Trophoblast cell (in vitro differentiated cells and primary cell): ENCODE results near the gene COASY.
"Not testable (repeated sequence)": the region's sequence is repeated elsewhere in the genome, so short reads cannot be mapped to it uniquely, and the experiment has no call there.

Source experiments
- DNase-seq, 2 donors: peaks; one replicate each; pipeline ENCODE4 v3.0.0-alpha.2; 2016
- H2AFZ ChIP-seq: 2 replicates; pipeline ENCODE4 v1.6.1; 2013; ENCODE audit warnings: low read length, moderate library complexity, mild to moderate bottlenecking; ENCODE audit not compliant: insufficient read depth, poor library complexity
- H2AK5ac ChIP-seq: 2 replicates; pipeline ENCODE4 v1.6.1; 2013; ENCODE audit warnings: mild to moderate bottlenecking, low read length
- H2BK120ac ChIP-seq: 2 replicates; pipeline ENCODE4 v1.6.1; 2013; ENCODE audit warnings: low read length, mild to moderate bottlenecking, moderate library complexity; ENCODE audit not compliant: insufficient read depth, poor library complexity
- H2BK12ac ChIP-seq: 2 replicates; pipeline ENCODE4 v1.6.1; 2013; ENCODE audit warnings: mild to moderate bottlenecking, low read length, moderate library complexity
- H2BK5ac ChIP-seq: 2 replicates; pipeline ENCODE4 v1.6.1; 2013; ENCODE audit warnings: low read length, low read depth, moderate library complexity, mild to moderate bottlenecking; ENCODE audit not compliant: poor library complexity
- H3K14ac ChIP-seq: 2 replicates; pipeline ENCODE4 v1.6.1; 2013; ENCODE audit warnings: mild to moderate bottlenecking, low read length
- H3K18ac ChIP-seq: 2 replicates; pipeline ENCODE4 v1.6.1; 2013; ENCODE audit warnings: mild to moderate bottlenecking, low read length
- H3K23ac ChIP-seq: 2 replicates; pipeline ENCODE4 v1.6.1; 2013; ENCODE audit warnings: low read length
- H3K27ac ChIP-seq: 2 replicates; pipeline ENCODE4 v1.5.1; 2013; ENCODE audit warnings: low read depth, mild to moderate bottlenecking, inconsistent platforms, low read length, moderate library complexity
- H3K27me3 ChIP-seq: 2 replicates; pipeline ENCODE4 v1.6.1; 2013; ENCODE audit warnings: inconsistent platforms, mild to moderate bottlenecking, low read length, moderate library complexity; ENCODE audit not compliant: insufficient read depth
- H3K36me3 ChIP-seq, 2 experiments: 1 replicate in 1 of 2; 2 replicates in 1 of 2; pipeline ENCODE4 v1.6.1; 2013; ENCODE audit warnings: low read length in 2 of 2, mild to moderate bottlenecking in 2 of 2, moderate library complexity in 1 of 2; ENCODE audit not compliant: insufficient read depth in 2 of 2, control insufficient read depth in 1 of 2
- H3K4ac ChIP-seq: 2 replicates; pipeline ENCODE4 v1.6.1; 2013; ENCODE audit warnings: low read depth, mild to moderate bottlenecking, low read length, moderate library complexity
- H3K4me1 ChIP-seq, 2 experiments: 1 replicate in 1 of 2; 2 replicates in 1 of 2; pipeline ENCODE4 v1.6.1; 2013; ENCODE audit warnings: low read length in 2 of 2, mild to moderate bottlenecking in 2 of 2, moderate library complexity in 1 of 2; ENCODE audit not compliant: insufficient read depth in 2 of 2, control insufficient read depth in 1 of 2
- H3K4me2 ChIP-seq: 2 replicates; pipeline ENCODE4 v1.6.1; 2013; ENCODE audit warnings: inconsistent platforms, mild to moderate bottlenecking, low read length, moderate library complexity
- H3K4me3 ChIP-seq: 2 replicates; pipeline ENCODE4 v1.5.1; 2013; ENCODE audit warnings: mild to moderate bottlenecking, low read depth, low read length, inconsistent platforms
- H3K79me1 ChIP-seq: one replicate; pipeline ENCODE4 v1.6.1; 2013; ENCODE audit warnings: low read length
- H3K79me2 ChIP-seq: 2 replicates; pipeline ENCODE4 v1.6.1; 2013; ENCODE audit warnings: low read length, mild to moderate bottlenecking; ENCODE audit not compliant: control insufficient read depth, insufficient read depth, poor library complexity
- H3K9ac ChIP-seq: 2 replicates; pipeline ENCODE4 v1.6.1; 2013; ENCODE audit warnings: mild to moderate bottlenecking, low read length
- H3K9me3 ChIP-seq: 2 replicates; pipeline ENCODE4 v1.6.1; 2013; ENCODE audit warnings: low read depth, mild to moderate bottlenecking, control low read depth, inconsistent platforms, low read length; ENCODE audit not compliant: insufficient read depth
- H4K12ac ChIP-seq: 2 replicates; pipeline ENCODE4 v1.6.1; 2013; ENCODE audit warnings: low read depth, mild to moderate bottlenecking, low read length, moderate library complexity
- H4K8ac ChIP-seq: 2 replicates; pipeline ENCODE4 v1.6.1; 2013; ENCODE audit warnings: low read depth, mild to moderate bottlenecking, low read length, moderate library complexity
- H4K91ac ChIP-seq: one replicate; pipeline ENCODE4 v1.6.1; 2013; ENCODE audit warnings: low read depth, mild to moderate bottlenecking, low read length, moderate library complexity
- WGBS: extraction: QIAGEN DNeasy Blood & Tissue Kit; methylation state at CpG from one replicate; pipeline ENCODE4 v1.1.7; 2013; ENCODE audit warnings: missing lambda C conversion rate; ENCODE audit not compliant: insufficient read length, insufficient coverage; ENCODE audit errors: extremely low coverage; 5-methylcytosine and 5-hydroxymethylcytosine counted together

COASY gene

DNA sequence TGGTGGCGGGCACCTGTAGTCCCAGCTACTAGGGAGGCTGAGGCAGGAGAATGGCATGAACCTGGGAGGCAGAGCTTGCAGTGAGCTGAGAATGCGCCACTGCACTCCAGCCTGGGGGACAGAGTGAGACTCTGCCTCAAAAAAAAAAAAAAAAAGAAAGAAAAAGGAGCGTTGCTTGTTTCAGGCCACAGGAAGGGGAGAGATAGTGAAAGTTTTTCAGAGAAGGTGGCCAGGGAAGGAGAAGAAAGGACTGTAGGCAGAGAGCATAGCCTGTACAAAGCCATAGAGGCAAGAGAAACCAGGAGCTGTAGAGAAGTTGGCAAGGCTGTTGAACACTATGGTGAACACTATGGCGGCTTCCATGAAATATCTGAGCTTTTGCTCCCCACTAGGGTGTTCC lies 21.4 kb upstream of the COASY start:
- H3K14ac ChIP-seq, H3K27ac ChIP-seq, H3K18ac ChIP-seq, H2AK5ac ChIP-seq, H2AFZ ChIP-seq, H3K4ac ChIP-seq, H3K27me3 ChIP-seq, H3K79me2 ChIP-seq, H4K91ac ChIP-seq, H4K8ac ChIP-seq, H3K4me3 ChIP-seq, H2BK12ac ChIP-seq, H3K9ac ChIP-seq, H3K9me3 ChIP-seq, H2BK5ac ChIP-seq, H2BK120ac ChIP-seq, H3K23ac ChIP-seq, H3K4me2 ChIP-seq, H4K12ac ChIP-seq, DNase-seq: not testable (repeated sequence)
- Histone ChIP-seq H3K36me3 (peaks cover 25 to 29% of the 10 kb centered on the region in 2 experiments), H3K79me1 (peaks cover 14% of the 10 kb centered on the region), H3K4me1 (peaks cover 14 to 18% of the 10 kb centered on the region in 2 experiments)
- WGBS, result no CpG with 5 or more reads among the region's 4 CpGs

DNA sequence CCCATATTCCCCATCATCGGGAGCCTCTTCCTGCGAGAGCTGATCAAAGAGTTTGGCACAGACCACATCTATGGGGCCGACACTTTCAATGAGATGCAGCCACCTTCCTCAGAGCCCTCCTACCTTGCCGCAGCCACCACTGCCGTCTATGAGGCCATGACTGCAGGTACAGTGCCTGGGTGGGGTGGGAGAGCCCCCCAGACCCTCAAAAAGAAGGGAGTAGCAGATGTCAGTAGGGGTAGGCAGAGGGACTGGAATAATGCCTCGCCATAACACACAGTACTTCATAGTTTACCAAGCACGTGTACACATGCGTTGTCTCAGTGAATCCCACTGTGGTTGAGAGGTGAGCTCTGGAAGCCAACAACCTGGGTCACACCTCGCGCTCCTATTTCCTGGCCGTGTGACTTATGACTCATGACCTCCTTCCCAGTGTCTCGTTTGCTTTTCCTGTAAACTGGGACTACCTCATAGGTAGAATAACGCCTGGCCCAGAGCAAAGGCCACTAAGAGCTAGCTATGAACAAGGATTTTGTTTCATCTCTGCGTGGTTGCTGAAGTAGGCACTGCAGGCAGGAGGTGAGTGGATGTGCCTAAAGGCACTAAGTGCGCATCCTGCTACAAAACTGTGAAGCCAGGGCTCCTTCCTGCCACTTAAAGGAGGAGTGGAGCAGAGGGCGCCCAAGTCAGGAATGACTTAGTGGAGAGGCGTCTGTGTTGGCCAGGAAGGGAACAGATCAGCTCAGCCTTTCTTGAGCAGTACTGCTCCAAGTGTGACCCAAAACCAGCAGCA lies 20.7 kb upstream of the COASY start:
- peaks cover 4% of the 10 kb centered on the region for H3K79me2 ChIP-seq
- H3K27ac ChIP-seq, result peak overlapping the region; percentile 35
- no peak overlapping the region for H3K4ac ChIP-seq
- H2AFZ ChIP-seq, result no peak overlapping the region
- H3K9ac ChIP-seq, result no peak overlapping the region
- no peak overlapping the region for H2BK120ac ChIP-seq
- H3K27me3 ChIP-seq, result no peaks in the 10 kb centered on the region
- peaks cover 25 to 29% of the 10 kb centered on the region in 2 experiments for H3K36me3 ChIP-seq
- H3K9me3 ChIP-seq, result no peaks in the 10 kb centered on the region
- peak overlapping the region; percentile 21 for H3K18ac ChIP-seq
- peaks cover 10% of the 10 kb centered on the region for H3K79me1 ChIP-seq
- peak overlapping the region; percentile 53 for H4K91ac ChIP-seq
- H2BK12ac ChIP-seq, result peak overlapping the region; percentile 66
- peak overlapping the region; percentile 7 for H2AK5ac ChIP-seq
- H4K12ac ChIP-seq, result peak overlapping the region; percentile 37
- H4K8ac ChIP-seq, result peak overlapping the region; percentile 41
- no peak overlapping the region for H3K4me3 ChIP-seq
- no CpG with 5 or more reads among the region's 17 CpGs for WGBS
- peak in 1 of 2 donors; percentile 30 for DNase-seq
- H3K4me1 ChIP-seq, result peaks cover 16 to 17% of the 10 kb centered on the region in 2 experiments
- no peak overlapping the region for H3K4me2 ChIP-seq
- H3K23ac ChIP-seq, result no peak overlapping the region
- peak overlapping the region; percentile 10 for H3K14ac ChIP-seq
- H2BK5ac ChIP-seq, result no peak overlapping the region

DNA sequence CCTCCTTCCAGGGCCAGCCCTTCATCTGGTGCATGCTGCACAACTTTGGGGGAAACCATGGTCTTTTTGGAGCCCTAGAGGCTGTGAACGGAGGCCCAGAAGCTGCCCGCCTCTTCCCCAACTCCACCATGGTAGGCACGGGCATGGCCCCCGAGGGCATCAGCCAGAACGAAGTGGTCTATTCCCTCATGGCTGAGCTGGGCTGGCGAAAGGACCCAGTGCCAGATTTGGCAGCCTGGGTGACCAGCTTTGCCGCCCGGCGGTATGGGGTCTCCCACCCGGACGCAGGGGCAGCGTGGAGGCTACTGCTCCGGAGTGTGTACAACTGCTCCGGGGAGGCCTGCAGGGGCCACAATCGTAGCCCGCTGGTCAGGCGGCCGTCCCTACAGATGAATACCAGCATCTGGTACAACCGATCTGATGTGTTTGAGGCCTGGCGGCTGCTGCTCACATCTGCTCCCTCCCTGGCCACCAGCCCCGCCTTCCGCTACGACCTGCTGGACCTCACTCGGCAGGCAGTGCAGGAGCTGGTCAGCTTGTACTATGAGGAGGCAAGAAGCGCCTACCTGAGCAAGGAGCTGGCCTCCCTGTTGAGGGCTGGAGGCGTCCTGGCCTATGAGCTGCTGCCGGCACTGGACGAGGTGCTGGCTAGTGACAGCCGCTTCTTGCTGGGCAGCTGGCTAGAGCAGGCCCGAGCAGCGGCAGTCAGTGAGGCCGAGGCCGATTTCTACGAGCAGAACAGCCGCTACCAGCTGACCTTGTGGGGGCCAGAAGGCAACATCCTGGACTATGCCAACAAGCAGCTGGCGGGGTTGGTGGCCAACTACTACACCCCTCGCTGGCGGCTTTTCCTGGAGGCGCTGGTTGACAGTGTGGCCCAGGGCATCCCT lies 18.5 kb upstream of the COASY start:
- Histone ChIP-seq H2AFZ (no peak overlapping the region), H3K9me3 (no peaks in the 10 kb centered on the region), H2BK5ac (no peak overlapping the region), H3K4me3 (no peak overlapping the region), H3K4me2 (no peak overlapping the region), H4K12ac (no peak overlapping the region), H4K91ac (no peak overlapping the region), H3K18ac (no peak overlapping the region), H3K27me3 (no peaks in the 10 kb centered on the region), H3K9ac (no peak overlapping the region), H2BK12ac (no peak overlapping the region), H3K79me1 (peaks cover 6% of the 10 kb centered on the region), H3K4ac (no peak overlapping the region), H3K23ac (no peak overlapping the region), H3K27ac (no peak overlapping the region), H3K14ac (no peak overlapping the region), H3K4me1 (peaks cover 19 to 21% of the 10 kb centered on the region in 2 experiments), H3K79me2 (no peaks in the 10 kb centered on the region), H4K8ac (no peak overlapping the region), H2BK120ac (no peak overlapping the region), H3K36me3 (peaks cover 23 to 27% of the 10 kb centered on the region in 2 experiments), H2AK5ac (no peak overlapping the region)
- no CpG with 5 or more reads among the region's 39 CpGs for WGBS
- DNase-seq, result peak; percentile 52 to 73

DNA sequence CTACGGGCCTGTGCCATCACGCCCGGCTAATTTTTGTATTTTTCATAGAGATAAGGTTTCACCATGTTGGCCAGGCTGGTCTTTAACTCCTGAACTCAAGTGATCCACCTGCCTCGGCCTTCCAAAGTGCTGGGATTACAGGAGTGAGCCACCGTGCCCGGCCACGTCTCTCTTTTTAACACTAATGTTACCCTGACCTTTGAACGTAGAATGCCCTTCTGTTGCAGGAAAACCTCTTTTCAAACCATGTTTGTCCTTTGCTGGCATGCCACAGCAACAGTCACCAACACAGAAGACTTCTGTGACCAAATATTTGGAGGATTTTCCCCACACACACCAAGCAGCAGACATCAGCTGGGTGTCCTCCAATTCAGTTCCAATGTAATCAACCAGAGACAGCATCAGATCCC lies 17.1 kb upstream of the COASY start:
- H3K79me1 ChIP-seq, result peaks cover 6% of the 10 kb centered on the region
- no peak overlapping the region for H3K4ac ChIP-seq
- H3K4me2 ChIP-seq, result no peak overlapping the region
- no peaks in the 10 kb centered on the region for H3K9me3 ChIP-seq
- no peak for DNase-seq
- no peak overlapping the region for H4K8ac ChIP-seq
- H3K79me2 ChIP-seq, result no peaks in the 10 kb centered on the region
- no peak overlapping the region for H3K4me3 ChIP-seq
- no peak overlapping the region for H2AK5ac ChIP-seq
- H4K91ac ChIP-seq, result no peak overlapping the region
- no peak overlapping the region for H4K12ac ChIP-seq
- no peak overlapping the region for H3K9ac ChIP-seq
- H3K4me1 ChIP-seq, result peaks cover 24 to 27% of the 10 kb centered on the region in 2 experiments
- no peaks in the 10 kb centered on the region for H3K27me3 ChIP-seq
- no peak overlapping the region for H3K14ac ChIP-seq
- WGBS, result no CpG with 5 or more reads among the region's 8 CpGs
- H3K36me3 ChIP-seq, result peaks cover 18 to 21% of the 10 kb centered on the region in 2 experiments
- no peak overlapping the region for H2BK5ac ChIP-seq
- no peak overlapping the region for H3K18ac ChIP-seq
- H2AFZ ChIP-seq, result no peak overlapping the region
- H3K23ac ChIP-seq, result no peak overlapping the region
- no peak overlapping the region for H2BK12ac ChIP-seq
- no peak overlapping the region for H3K27ac ChIP-seq
- no peak overlapping the region for H2BK120ac ChIP-seq
